HG03565 (cell line): Measurements from ENCODE around the gene SLC25A1.

Experiments
- ATAC-seq: cut with Tn5 transposase; IDR thresholded peaks from one replicate; pipeline ENCODE4 v1.9.1; 2021; ENCODE audit warnings: mild to moderate bottlenecking, moderate library complexity; ENCODE audit not compliant: unreplicated experiment

The SLC25A1 gene

DNA sequence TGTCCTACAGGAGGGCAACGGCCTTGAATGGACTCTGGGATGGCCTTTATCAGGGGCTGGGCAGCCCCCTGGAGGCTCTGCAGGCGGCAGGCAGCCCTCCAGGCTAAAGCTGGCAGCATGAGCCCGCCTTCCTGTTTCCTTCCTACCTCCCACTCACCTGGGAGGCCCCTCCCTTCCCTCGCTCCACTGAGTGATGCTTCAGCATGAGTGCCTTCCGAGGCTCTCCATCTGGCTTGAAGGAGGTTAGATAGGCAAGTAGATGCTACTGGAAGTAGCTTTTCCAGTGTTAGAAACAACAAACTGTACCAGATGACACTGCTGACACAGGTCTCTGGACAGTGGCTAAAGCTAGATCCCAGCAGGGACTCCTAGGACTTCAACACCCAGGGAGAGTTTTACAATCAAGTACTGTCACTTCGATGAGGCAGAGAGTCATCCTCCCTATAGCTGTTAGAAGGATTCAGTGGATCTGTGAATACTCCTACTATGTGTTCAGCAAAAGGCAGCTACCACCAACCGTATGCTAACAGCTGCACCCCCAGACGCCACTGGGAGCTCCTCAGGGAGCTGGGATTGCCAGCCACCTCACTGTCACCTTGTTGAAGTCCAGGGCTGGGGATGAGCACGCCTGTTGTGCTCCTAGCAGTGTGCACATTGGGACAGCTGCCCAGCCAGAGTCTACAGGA, 4.1 kb upstream of the SLC25A1 start:
- ATAC-seq: no peak

GRCh38 chr22:19181786-19182471, 3.4 kb upstream of the SLC25A1 start:
- ATAC-seq: no peak

- ATAC-seq: no peak
These were observed 2.3 kb upstream of the SLC25A1 start for GRCh38 chr22:19180740-19181410.

- ATAC-seq: no peak
These were observed 1.7 kb upstream of the SLC25A1 start for GRCh38 chr22:19180234-19180633.

DNA sequence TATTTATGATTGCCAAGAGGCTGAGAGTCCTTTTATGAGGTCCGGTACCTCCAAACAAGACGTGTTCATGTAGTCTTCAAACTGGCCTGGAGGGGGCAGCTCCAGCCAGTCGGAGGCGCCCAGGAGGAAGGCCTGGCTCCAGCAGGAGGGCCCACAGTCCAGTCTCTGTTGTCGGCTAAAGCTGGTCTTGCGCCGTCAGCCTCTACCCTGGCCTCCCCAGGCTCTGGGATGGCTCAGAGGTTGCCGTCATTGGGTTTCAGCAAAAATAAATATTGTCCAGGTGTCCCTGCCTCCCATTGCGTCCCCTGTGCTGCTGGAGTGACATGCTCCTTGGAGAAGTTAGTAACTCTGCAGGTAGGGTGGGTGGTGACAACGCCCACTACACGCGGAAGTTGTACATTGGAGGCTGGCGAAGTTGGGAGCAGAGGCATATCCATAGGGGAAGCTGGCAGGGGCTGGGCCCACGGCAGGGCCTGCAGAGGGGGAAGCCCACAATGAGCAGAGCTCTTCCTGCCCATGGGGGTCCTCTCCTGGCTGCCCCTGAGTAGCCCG, 1.0 kb upstream of the SLC25A1 start:
- ATAC-seq: no peak

DNA sequence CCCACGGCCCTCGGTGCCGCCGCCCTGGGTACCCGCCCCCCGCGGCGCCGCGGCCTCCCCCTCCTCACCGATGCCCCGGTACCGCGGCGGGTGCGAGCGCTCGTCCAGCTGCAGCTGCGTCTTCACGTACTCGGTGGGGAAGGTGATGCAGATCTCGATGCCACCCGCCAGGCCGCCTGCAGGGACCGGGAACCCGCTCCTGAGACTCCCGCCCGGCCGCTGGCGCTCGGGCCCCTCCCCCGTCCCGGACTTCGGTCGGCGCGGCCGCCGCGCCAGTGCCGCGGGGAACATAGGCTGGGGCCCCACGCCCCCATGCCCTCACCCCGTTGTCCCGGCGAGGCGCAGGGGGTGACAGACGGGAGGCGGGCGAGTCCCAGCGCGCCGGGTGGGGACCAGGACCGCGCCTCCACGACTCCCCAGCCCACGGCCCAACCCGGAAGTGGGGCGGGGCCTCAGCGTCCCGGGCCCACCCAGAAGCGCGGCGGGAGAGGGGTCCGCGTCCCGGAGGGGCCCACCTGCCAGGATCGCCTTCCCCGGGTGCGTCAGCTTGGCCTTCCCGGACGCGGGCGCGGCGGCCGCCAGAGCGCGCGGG, 375 bp downstream of the SLC25A1 start:
- peak; percentile 21 for ATAC-seq

GRCh38 chr22:19177164-19178064, 1.1 kb downstream of the SLC25A1 start:
- no peak for ATAC-seq

- ATAC-seq: no peak
These were observed 1.8 kb downstream of the SLC25A1 start for GRCh38 chr22:19176732-19177131.

GRCh38 chr22:19176175-19176643, 2.3 kb downstream of the SLC25A1 start:
- no peak for ATAC-seq

DNA sequence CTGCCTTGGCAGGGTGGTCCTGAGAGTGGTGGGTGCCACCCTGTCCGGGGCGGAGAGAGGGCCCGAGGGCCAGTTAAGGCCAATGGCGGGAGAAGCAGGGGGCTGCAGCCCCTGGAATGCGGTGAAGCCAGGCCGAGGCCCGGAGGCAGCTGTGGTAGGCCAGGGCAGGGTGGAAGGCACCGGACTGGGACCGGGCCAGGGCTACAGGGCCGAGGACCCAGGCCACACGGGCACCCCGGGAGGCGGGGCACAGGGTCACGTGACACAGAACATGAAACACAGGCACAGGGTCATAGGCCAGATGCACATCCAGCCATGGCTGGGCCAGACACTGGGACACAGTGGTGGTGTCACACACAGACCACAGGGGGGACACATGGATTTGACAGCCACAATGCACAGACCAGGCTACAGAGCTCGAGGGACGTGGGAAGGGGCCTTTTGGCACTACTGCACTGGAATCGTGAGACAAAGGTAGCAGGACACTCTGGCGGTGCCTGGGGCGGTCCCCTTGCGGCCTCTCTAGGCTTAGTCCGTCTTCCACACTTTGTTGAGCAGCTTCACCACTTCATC, 2.8 kb downstream of the SLC25A1 start:
- ATAC-seq: no peak

- ATAC-seq: no peak
These were observed 3.4 kb downstream of the SLC25A1 start for GRCh38 chr22:19175026-19175601.

GRCh38 chr22:19174106-19175025, 4.2 kb downstream of the SLC25A1 start:
- ATAC-seq: no peak

DNA sequence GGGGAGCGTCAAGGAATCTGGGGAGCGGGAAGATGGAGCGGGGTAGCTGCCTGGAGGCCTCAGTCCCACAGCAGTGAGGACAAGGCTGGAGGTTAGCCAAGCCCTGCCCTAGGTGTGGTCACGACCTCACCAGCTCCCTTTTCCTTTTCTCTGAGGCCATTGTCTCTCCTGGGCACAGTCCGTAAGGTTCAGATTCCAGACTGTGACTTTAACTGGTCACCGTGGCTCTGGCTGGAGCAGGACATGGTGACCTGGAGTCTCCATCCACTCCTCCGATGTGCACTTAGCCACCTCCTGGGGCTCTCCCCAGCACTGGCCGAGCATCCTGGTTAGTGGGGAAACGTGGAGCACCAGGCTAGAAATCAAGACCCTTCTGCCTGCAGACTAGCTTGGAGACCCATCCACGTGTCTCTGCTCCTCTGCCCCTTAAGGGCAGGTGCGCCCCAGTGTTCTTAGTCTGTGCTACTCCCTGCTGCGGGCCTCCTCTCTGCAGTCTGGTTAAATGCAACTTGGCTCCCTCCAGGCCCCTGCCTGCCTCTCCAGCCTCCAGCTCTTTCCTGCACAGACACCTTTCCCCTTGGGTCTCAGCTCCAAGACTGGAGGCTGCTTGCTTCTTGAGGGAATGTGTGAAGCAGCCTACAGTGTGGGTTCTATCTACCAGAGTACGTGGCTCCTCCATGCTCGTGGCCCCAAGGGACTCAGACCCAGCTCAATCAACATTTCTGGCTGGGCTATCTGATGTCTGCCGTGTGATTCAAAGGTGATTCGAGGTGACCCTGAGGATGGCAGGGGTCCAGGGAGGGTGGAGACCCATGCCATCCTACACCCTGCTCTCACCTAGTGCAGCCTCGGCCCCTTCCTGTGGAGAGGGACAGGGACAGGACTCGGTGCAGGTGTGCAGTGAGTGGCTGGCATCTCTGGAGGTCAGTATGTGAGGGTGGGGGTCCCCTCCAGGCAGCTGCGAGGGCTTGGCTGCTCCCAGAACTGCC, 5.2 kb downstream of the SLC25A1 start:
- ATAC-seq: no peak

- no peak for ATAC-seq
These were observed 6.1 kb downstream of the SLC25A1 start for GRCh38 chr22:19172213-19173046.

GRCh38 chr22:19169947-19170318, 8.6 kb downstream of the SLC25A1 start:
- ATAC-seq: no peak
